ENCODE data around the gene SRPK2.

GRCh38 chr7:105234886-105235285 is 153.8 kb downstream of the SRPK2 start:
- TF ChIP-seq CTCF (IDR thresholded peaks at IDR 0.05) (no peak), EP300 (IDR thresholded peaks at IDR 0.05) (no peak), POLR2AphosphoS5 (IDR thresholded peaks at IDR 0.05) (no peak)
